SK-N-SH treated with all-trans-retinoic acid at 6 μM for 48 hours (cell line): ENCODE results near the gene MALSU1.

Experiments
- ATAC-seq: fragments of 200-7000 bp; cut with Tn5 transposase; 3 replicates; pipeline ENCODE4 v1.9.1; 2020; ENCODE audit warnings: mild to moderate bottlenecking, moderate library complexity
- ARNTL ChIP-seq: fragments of 450-650 bp; formaldehyde crosslinking; IDR thresholded peaks from 2 replicates; pipeline ENCODE4 v1.5.0; 2020; ENCODE audit warnings: low read depth, mild to moderate bottlenecking, moderate library complexity, borderline replicate concordance
- BACH2 ChIP-seq: fragments of 250-450 bp; sonication (Bioruptor Pico); IDR thresholded peaks from 2 replicates; pipeline ENCODE4 v1.9.0; 2021; ENCODE audit warnings: mild to moderate bottlenecking, borderline replicate concordance
- CSDC2 ChIP-seq: fragments of 250-450 bp; sonication (Bioruptor Pico); IDR thresholded peaks from 2 replicates; pipeline ENCODE4 v1.5.0; 2020; ENCODE audit warnings: mild to moderate bottlenecking, moderate library complexity
- ESRRG ChIP-seq: fragments of 250-450 bp; sonication (Bioruptor Pico); IDR thresholded peaks from 2 replicates; pipeline ENCODE4 v1.6.1; 2021; ENCODE audit warnings: mild to moderate bottlenecking
- GLIS3 ChIP-seq: fragments of 250-450 bp; sonication (Bioruptor Pico); IDR thresholded peaks from 2 replicates; pipeline ENCODE4 v1.5.0; 2020; ENCODE audit warnings: mild to moderate bottlenecking, moderate library complexity
- ISL1 ChIP-seq: fragments of 250-450 bp; sonication (Bioruptor Pico); IDR thresholded peaks from 2 replicates; pipeline ENCODE4 v2.1.2; 2022; ENCODE audit warnings: mild to moderate bottlenecking, moderate library complexity
- OSR1 ChIP-seq: fragments of 250-450 bp; sonication (Bioruptor Pico); IDR thresholded peaks from 2 replicates; pipeline ENCODE4 v1.8.0; 2022; ENCODE audit warnings: moderate library complexity, mild to moderate bottlenecking, inconsistent platforms
- POU6F1 ChIP-seq: fragments of 250-450 bp; sonication (Bioruptor Pico); IDR thresholded peaks from 2 replicates; pipeline ENCODE4 v1.8.0; 2021; ENCODE audit warnings: low read depth, mild to moderate bottlenecking, moderate library complexity, borderline replicate concordance
- PPARA ChIP-seq: fragments of 250-450 bp; sonication (Bioruptor Pico); IDR thresholded peaks from 2 replicates; pipeline ENCODE4 v1.5.0; 2020; ENCODE audit warnings: mild to moderate bottlenecking, borderline replicate concordance
- RARB ChIP-seq: fragments of 250-450 bp; sonication (Bioruptor Pico); IDR thresholded peaks from 2 replicates; pipeline ENCODE4 v1.8.0; 2021; ENCODE audit warnings: mild to moderate bottlenecking, moderate library complexity
- SNAI2 ChIP-seq: fragments of 250-450 bp; sonication (Bioruptor Pico); IDR thresholded peaks from 2 replicates; pipeline ENCODE4 v1.5.0; 2020; ENCODE audit warnings: mild to moderate bottlenecking, moderate library complexity
- TCF4 ChIP-seq: fragments of 250-450 bp; sonication (Bioruptor Pico); IDR thresholded peaks from 2 replicates; pipeline ENCODE4 v1.8.0; 2021; ENCODE audit warnings: mild to moderate bottlenecking, moderate library complexity, borderline replicate concordance
- TOX ChIP-seq: fragments of 250-450 bp; sonication (Bioruptor Pico); IDR thresholded peaks from 2 replicates; pipeline ENCODE4 v1.8.0; 2021; ENCODE audit warnings: mild to moderate bottlenecking, moderate library complexity, borderline replicate concordance
- ZC3H10 ChIP-seq: fragments of 250-450 bp; sonication (Bioruptor Pico); IDR thresholded peaks from 2 replicates; pipeline ENCODE4 v1.5.1; 2021; ENCODE audit warnings: mild to moderate bottlenecking, moderate library complexity
- ZFP3 ChIP-seq: fragments of 250-450 bp; sonication (Bioruptor Pico); IDR thresholded peaks from 2 replicates; pipeline ENCODE4 v1.5.0; 2020; ENCODE audit warnings: mild to moderate bottlenecking, moderate library complexity
- ZFP30 ChIP-seq: fragments of 450-650 bp; formaldehyde crosslinking; IDR thresholded peaks from 2 replicates; pipeline ENCODE4 v1.5.0; 2022; ENCODE audit warnings: mild to moderate bottlenecking, moderate library complexity
- ZNF565 ChIP-seq: fragments of 450-650 bp; formaldehyde crosslinking; conservative IDR thresholded peaks from 2 replicates; pipeline ENCODE4 v1.5.0; 2020; ENCODE audit warnings: low read depth, mild to moderate bottlenecking, moderate library complexity
- ZNF8 ChIP-seq: fragments of 450-650 bp; formaldehyde crosslinking; IDR thresholded peaks from 2 replicates; pipeline ENCODE4 v1.5.0; 2020; ENCODE audit warnings: mild to moderate bottlenecking, moderate library complexity
- TF ChIP-seq, protein P1 (sequence below): fragments of 250-450 bp; sonication (Bioruptor Pico); IDR thresholded peaks from 2 replicates; pipeline ENCODE4 v1.5.0; 2020; ENCODE audit warnings: mild to moderate bottlenecking, moderate library complexity
- TF ChIP-seq, protein P2 (sequence below): fragments of 250-450 bp; sonication (Bioruptor Pico); IDR thresholded peaks from 2 replicates; pipeline ENCODE4 v1.8.0; 2020; ENCODE audit warnings: mild to moderate bottlenecking, moderate library complexity, borderline replicate concordance
- TF ChIP-seq, protein P3 (sequence below): fragments of 250-450 bp; sonication (Bioruptor Pico); IDR thresholded peaks from 2 replicates; pipeline ENCODE4 v1.5.1; 2021; ENCODE audit warnings: mild to moderate bottlenecking, moderate library complexity
- TF ChIP-seq, protein P4 (sequence below): fragments of 250-450 bp; sonication (Bioruptor Pico); IDR thresholded peaks from 2 replicates; pipeline ENCODE4 v1.5.1; 2020; ENCODE audit warnings: low read depth, mild to moderate bottlenecking, moderate library complexity

Gene MALSU1

GRCh38 chr7:23272275-23272674 is 26.9 kb upstream of the MALSU1 start:
- TF ChIP-seq ZFP30 (CRISPR knock-in tag) (no peak), SNAI2 (CRISPR knock-in tag) (no peak), RARB (CRISPR knock-in tag) (no peak), ESRRG (CRISPR knock-in tag) (no peak), PPARA (CRISPR knock-in tag) (no peak), ARNTL (CRISPR knock-in tag) (no peak), ZFP3 (CRISPR knock-in tag) (no peak), ZNF8 (CRISPR knock-in tag) (no peak), POU6F1 (no peak), TOX (CRISPR knock-in tag) (no peak)
- TF ChIP-seq, protein P1, sequence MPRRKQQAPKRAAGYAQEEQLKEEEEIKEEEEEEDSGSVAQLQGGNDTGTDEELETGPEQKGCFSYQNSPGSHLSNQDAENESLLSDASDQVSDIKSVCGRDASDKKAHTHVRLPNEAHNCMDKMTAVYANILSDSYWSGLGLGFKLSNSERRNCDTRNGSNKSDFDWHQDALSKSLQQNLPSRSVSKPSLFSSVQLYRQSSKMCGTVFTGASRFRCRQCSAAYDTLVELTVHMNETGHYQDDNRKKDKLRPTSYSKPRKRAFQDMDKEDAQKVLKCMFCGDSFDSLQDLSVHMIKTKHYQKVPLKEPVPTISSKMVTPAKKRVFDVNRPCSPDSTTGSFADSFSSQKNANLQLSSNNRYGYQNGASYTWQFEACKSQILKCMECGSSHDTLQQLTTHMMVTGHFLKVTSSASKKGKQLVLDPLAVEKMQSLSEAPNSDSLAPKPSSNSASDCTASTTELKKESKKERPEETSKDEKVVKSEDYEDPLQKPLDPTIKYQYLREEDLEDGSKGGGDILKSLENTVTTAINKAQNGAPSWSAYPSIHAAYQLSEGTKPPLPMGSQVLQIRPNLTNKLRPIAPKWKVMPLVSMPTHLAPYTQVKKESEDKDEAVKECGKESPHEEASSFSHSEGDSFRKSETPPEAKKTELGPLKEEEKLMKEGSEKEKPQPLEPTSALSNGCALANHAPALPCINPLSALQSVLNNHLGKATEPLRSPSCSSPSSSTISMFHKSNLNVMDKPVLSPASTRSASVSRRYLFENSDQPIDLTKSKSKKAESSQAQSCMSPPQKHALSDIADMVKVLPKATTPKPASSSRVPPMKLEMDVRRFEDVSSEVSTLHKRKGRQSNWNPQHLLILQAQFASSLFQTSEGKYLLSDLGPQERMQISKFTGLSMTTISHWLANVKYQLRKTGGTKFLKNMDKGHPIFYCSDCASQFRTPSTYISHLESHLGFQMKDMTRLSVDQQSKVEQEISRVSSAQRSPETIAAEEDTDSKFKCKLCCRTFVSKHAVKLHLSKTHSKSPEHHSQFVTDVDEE (CRISPR knock-in tag), result no peak
- TF ChIP-seq, protein P2, sequence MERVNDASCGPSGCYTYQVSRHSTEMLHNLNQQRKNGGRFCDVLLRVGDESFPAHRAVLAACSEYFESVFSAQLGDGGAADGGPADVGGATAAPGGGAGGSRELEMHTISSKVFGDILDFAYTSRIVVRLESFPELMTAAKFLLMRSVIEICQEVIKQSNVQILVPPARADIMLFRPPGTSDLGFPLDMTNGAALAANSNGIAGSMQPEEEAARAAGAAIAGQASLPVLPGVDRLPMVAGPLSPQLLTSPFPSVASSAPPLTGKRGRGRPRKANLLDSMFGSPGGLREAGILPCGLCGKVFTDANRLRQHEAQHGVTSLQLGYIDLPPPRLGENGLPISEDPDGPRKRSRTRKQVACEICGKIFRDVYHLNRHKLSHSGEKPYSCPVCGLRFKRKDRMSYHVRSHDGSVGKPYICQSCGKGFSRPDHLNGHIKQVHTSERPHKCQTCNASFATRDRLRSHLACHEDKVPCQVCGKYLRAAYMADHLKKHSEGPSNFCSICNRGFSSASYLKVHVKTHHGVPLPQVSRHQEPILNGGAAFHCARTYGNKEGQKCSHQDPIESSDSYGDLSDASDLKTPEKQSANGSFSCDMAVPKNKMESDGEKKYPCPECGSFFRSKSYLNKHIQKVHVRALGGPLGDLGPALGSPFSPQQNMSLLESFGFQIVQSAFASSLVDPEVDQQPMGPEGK (CRISPR knock-in tag), result no peak
- TF ChIP-seq, protein P3, sequence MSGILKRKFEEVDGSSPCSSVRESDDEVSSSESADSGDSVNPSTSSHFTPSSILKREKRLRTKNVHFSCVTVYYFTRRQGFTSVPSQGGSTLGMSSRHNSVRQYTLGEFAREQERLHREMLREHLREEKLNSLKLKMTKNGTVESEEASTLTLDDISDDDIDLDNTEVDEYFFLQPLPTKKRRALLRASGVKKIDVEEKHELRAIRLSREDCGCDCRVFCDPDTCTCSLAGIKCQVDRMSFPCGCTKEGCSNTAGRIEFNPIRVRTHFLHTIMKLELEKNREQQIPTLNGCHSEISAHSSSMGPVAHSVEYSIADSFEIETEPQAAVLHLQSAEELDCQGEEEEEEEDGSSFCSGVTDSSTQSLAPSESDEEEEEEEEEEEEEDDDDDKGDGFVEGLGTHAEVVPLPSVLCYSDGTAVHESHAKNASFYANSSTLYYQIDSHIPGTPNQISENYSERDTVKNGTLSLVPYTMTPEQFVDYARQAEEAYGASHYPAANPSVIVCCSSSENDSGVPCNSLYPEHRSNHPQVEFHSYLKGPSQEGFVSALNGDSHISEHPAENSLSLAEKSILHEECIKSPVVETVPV (CRISPR knock-in tag), result no peak
- TF ChIP-seq, protein P4, sequence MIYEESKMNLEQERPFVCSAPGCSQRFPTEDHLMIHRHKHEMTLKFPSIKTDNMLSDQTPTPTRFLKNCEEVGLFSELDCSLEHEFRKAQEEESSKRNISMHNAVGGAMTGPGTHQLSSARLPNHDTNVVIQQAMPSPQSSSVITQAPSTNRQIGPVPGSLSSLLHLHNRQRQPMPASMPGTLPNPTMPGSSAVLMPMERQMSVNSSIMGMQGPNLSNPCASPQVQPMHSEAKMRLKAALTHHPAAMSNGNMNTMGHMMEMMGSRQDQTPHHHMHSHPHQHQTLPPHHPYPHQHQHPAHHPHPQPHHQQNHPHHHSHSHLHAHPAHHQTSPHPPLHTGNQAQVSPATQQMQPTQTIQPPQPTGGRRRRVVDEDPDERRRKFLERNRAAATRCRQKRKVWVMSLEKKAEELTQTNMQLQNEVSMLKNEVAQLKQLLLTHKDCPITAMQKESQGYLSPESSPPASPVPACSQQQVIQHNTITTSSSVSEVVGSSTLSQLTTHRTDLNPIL, result no peak
- no peak for ATAC-seq

- peak; percentile 98 for ATAC-seq
- TF ChIP-seq TOX (CRISPR knock-in tag) (no peak), OSR1 (CRISPR knock-in tag) (no peak), ZFP3 (CRISPR knock-in tag) (peak; percentile 75; the same call in 1 of the 2 replicates), TCF4 (peak; percentile 59; the same call in 1 of the 2 replicates), CSDC2 (peak; percentile 69; the same call in 1 of the 2 replicates), RARB (CRISPR knock-in tag) (no peak), SNAI2 (CRISPR knock-in tag) (peak; percentile 98; the same call in 1 of the 2 replicates), ZC3H10 (no peak), ARNTL (CRISPR knock-in tag) (no peak), ZNF8 (CRISPR knock-in tag) (peak; percentile 58), ESRRG (CRISPR knock-in tag) (no peak), ZNF565 (CRISPR knock-in tag) (no peak), ZFP30 (CRISPR knock-in tag) (no peak), PPARA (CRISPR knock-in tag) (no peak), GLIS3 (CRISPR knock-in tag) (peak; percentile 82; the same call in 1 of the 2 replicates), ISL1 (peak; percentile 97), BACH2 (CRISPR knock-in tag) (peak; percentile 15; the same call in 1 of the 2 replicates)
- TF ChIP-seq, protein P2 (CRISPR knock-in tag), result peak; percentile 67; the same call in 1 of the 2 replicates
- TF ChIP-seq, protein P3 (CRISPR knock-in tag), result no peak
- TF ChIP-seq, protein P4, result peak; percentile 76; the same call in 1 of the 2 replicates
Measured at GRCh38 chr7:23273141-23273599, 26.0 kb upstream of the MALSU1 start.
